Upper lobe of left lung (tissue), 4 donors: Measurements from ENCODE around the gene STOML1.

Experiments
- POLR2A ChIP-seq, 4 donors: fragments of 450-650 bp; IDR thresholded peaks; one replicate each; pipeline ENCODE4 v1.5.1; 2016 to 2017; ENCODE audit warnings: antibody characterized with exemption in 4 of 4, mild to moderate bottlenecking in 2 of 4
- POLR2AphosphoS5 ChIP-seq, 2 donors: sonication (generic); formaldehyde crosslinking; IDR thresholded peaks; one replicate each; pipeline ENCODE4 v1.5.1; 2017; ENCODE audit warnings: antibody characterized with exemption in 2 of 2
- TF ChIP-seq, protein P1 (sequence below), 6 experiments: fragments of 450-650 bp in 4 of 6; fragments of 200-600 bp in 2 of 6; sonication (generic) in 2 of 6; IDR thresholded peaks; one replicate each; pipeline ENCODE4 v1.5.1; 2016 to 2019; ENCODE audit warnings: antibody characterized with exemption in 6 of 6

DNA sequence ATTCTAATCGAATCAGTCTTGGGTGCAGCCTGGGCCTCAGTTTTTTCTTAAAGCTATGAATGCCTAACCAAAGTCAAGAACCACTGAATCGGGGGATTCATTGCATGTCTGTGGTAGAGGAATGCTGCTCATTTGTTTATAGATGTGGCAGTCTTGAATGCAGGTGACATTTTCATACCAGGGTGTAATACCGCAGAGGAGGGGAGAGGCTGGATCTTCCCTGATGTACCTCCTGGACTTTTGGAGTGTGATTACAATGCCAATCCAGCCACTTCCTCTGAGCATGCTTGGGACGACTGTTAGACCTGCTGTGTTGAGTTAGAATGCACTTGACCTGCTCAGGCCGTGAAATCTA lies 47.5 kb upstream of the STOML1 start:
- TF ChIP-seq, protein P1, sequence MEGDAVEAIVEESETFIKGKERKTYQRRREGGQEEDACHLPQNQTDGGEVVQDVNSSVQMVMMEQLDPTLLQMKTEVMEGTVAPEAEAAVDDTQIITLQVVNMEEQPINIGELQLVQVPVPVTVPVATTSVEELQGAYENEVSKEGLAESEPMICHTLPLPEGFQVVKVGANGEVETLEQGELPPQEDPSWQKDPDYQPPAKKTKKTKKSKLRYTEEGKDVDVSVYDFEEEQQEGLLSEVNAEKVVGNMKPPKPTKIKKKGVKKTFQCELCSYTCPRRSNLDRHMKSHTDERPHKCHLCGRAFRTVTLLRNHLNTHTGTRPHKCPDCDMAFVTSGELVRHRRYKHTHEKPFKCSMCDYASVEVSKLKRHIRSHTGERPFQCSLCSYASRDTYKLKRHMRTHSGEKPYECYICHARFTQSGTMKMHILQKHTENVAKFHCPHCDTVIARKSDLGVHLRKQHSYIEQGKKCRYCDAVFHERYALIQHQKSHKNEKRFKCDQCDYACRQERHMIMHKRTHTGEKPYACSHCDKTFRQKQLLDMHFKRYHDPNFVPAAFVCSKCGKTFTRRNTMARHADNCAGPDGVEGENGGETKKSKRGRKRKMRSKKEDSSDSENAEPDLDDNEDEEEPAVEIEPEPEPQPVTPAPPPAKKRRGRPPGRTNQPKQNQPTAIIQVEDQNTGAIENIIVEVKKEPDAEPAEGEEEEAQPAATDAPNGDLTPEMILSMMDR (IDR thresholded peaks at IDR 0.05): no peak
- TF ChIP-seq POLR2A (IDR thresholded peaks at IDR 0.05) (no peak), POLR2AphosphoS5 (IDR thresholded peaks at IDR 0.05) (no peak)
